Endothelial cell of umbilical vein (primary cell): ENCODE measurements around the gene UST. TPM values are rescaled to one million over a fixed set of nuclear protein-coding genes. Genes with fewer than 3 reads are reported as not detected.

ENCODE experiments used
- BruUV-seq: library from RNA; stranded (reverse); fragments of 400-500 nt; replicated peaks from 2 replicates; lab custom pipeline; 2021; lab: Mats Ljungman, UMichigan
- CTCF ChIA-PET: fragments of 300-600, 350-600 bp; sonication (Branson Sonifier 250); formaldehyde crosslinking; loops from one replicate; lab custom pipeline; 2021; ENCODE audit warnings: antibody characterized with exemption, inconsistent platforms; lab: Charles Lee
- POLR2A ChIA-PET: fragments of 300-600, 350-600 bp; sonication (Branson Sonifier 250); formaldehyde crosslinking; loops from one replicate; lab custom pipeline; 2021; ENCODE audit warnings: antibody characterized with exemption, inconsistent platforms; lab: Charles Lee
- DNase-seq: peaks from one replicate; pipeline ENCODE4 v3.0.0-alpha.2; 2011; ENCODE audit warnings: low read depth, low spot score
- FAIRE-seq: peaks from 2 replicates; lab custom pipeline; 2011; peaks lifted over from hg19 to GRCh38; lab: Jason Lieb, UNC
- H2AFZ ChIP-seq: 2 replicates; pipeline ENCODE4 v1.6.0; 2012; ENCODE audit warnings: low read depth, low read length, control low read depth, inconsistent platforms
- H3K27ac ChIP-seq: 2 replicates; pipeline ENCODE4 v1.5.1; 2011; ENCODE audit warnings: low read depth, mild to moderate bottlenecking, control low read depth, low read length, moderate library complexity; ENCODE audit not compliant: insufficient read depth
- H3K27me3 ChIP-seq, 2 experiments: 2 replicates each; pipeline versions ENCODE4 v1.6.0 to v1.6.1; 2011; ENCODE audit warnings: low read length in 2 of 2, mixed read lengths in 1 of 2; ENCODE audit not compliant: control insufficient read depth in 2 of 2, insufficient read depth in 2 of 2
- H3K36me3 ChIP-seq, 2 experiments: 2 replicates in 1 of 2; 3 replicates in 1 of 2; pipeline ENCODE4 v1.5.1; 2011; ENCODE audit warnings: low read length in 2 of 2, mild to moderate bottlenecking in 1 of 2, moderate library complexity in 1 of 2; ENCODE audit not compliant: control insufficient read depth in 2 of 2, insufficient read depth in 2 of 2; ENCODE audit errors: extremely low read depth in 1 of 2
- H3K4me1 ChIP-seq: 3 replicates; pipeline ENCODE4 v1.5.1; 2011; ENCODE audit warnings: mild to moderate bottlenecking, low read length; ENCODE audit not compliant: control insufficient read depth, insufficient read depth; ENCODE audit errors: extremely low read depth
- H3K4me2 ChIP-seq: 2 replicates; pipeline ENCODE4 v1.6.1; 2011; ENCODE audit warnings: low read length, control low read depth, mixed read lengths; ENCODE audit not compliant: insufficient read depth
- H3K4me3 ChIP-seq, 3 experiments: fragments of 200-600 bp in 1 of 3; sonication (generic), shearing (Covaris generic) in 1 of 3; replicated peaks in 1 of 3; 2 replicates each; pipeline ENCODE4 v1.5.1; 2011 to 2016; ENCODE audit warnings: control low read depth in 3 of 3, low read length in 3 of 3, mild to moderate bottlenecking in 2 of 3, inconsistent platforms in 1 of 3, low read depth in 1 of 3, moderate library complexity in 1 of 3; ENCODE audit not compliant: insufficient read depth in 1 of 3
- H3K79me2 ChIP-seq: 2 replicates; pipeline ENCODE4 v1.6.0; 2012; ENCODE audit warnings: low read length, inconsistent platforms; ENCODE audit not compliant: control insufficient read depth, insufficient read depth
- H3K9ac ChIP-seq: replicated peaks from 2 replicates; pipeline ENCODE3; 2011; ENCODE audit warnings: low read length, control low read depth; ENCODE audit not compliant: insufficient read depth; ENCODE audit errors: extremely low read depth
- H3K9me1 ChIP-seq: replicated peaks from 3 replicates; pipeline ENCODE4 v1.6.0; 2011; ENCODE audit warnings: mild to moderate bottlenecking, low read length; ENCODE audit not compliant: control insufficient read depth, insufficient read depth; ENCODE audit errors: extremely low read depth
- H3K9me3 ChIP-seq: replicated peaks from 2 replicates; pipeline ENCODE4 v1.5.1; 2012; ENCODE audit warnings: low read length, inconsistent platforms; ENCODE audit not compliant: control insufficient read depth, insufficient read depth
- H4K20me1 ChIP-seq: replicated peaks from 2 replicates; pipeline ENCODE3; 2011; ENCODE audit warnings: mild to moderate bottlenecking, low read length; ENCODE audit not compliant: control insufficient read depth, insufficient read depth; ENCODE audit errors: extremely low read depth
- CTCF ChIP-seq, 2 donors: IDR thresholded peaks; 1 replicate in 1 of 2; 2 replicates in 1 of 2; pipeline ENCODE4 v1.5.1; 2011; ENCODE audit warnings: low read length in 2 of 2, mild to moderate bottlenecking in 2 of 2, moderate library complexity in 2 of 2, control low read depth in 1 of 2, inconsistent platforms in 1 of 2, low read depth in 1 of 2; ENCODE audit not compliant: insufficient read depth in 1 of 2; ENCODE audit errors: extremely low read depth in 1 of 2
- EZH2 ChIP-seq: IDR thresholded peaks from 2 replicates; pipeline ENCODE4 v1.6.1; 2012; ENCODE audit warnings: borderline replicate concordance, low read depth, mild to moderate bottlenecking, moderate library complexity, low read length, inconsistent platforms; ENCODE audit not compliant: severe bottlenecking
- FOS ChIP-seq: IDR thresholded peaks from 2 replicates; pipeline ENCODE4 v1.6.1; 2011; ENCODE audit warnings: mild to moderate bottlenecking, low read length, moderate library complexity, borderline replicate concordance; ENCODE audit not compliant: insufficient read depth
- GATA2 ChIP-seq: IDR thresholded peaks from 2 replicates; pipeline ENCODE4 v1.7.0; 2011; ENCODE audit warnings: low read depth, mild to moderate bottlenecking, moderate library complexity, mixed read lengths, low read length; ENCODE audit not compliant: insufficient read length, insufficient read depth
- JUN ChIP-seq: IDR thresholded peaks from 2 replicates; pipeline ENCODE4 v1.6.1; 2011; ENCODE audit warnings: borderline replicate concordance, low read depth; ENCODE audit not compliant: insufficient read length, insufficient read depth
- MAX ChIP-seq: IDR thresholded peaks from 2 replicates; pipeline ENCODE4 v1.6.1; 2011; ENCODE audit not compliant: insufficient read depth, insufficient read length
- MYC ChIP-seq: IDR thresholded peaks from one replicate; pipeline ENCODE4 v1.6.1; 2011; ENCODE audit warnings: mild to moderate bottlenecking, low read depth, low read length
- POLR2A ChIP-seq: IDR thresholded peaks from 2 replicates; pipeline ENCODE4 v1.6.1; 2012; ENCODE audit warnings: low read depth, mild to moderate bottlenecking, control low read depth, low read length
- POLR2AphosphoS5 ChIP-seq: IDR thresholded peaks from 2 replicates; pipeline ENCODE4 v1.6.1; 2012; ENCODE audit warnings: low read depth, mild to moderate bottlenecking, control low read depth, low read length, moderate library complexity; ENCODE audit not compliant: insufficient read depth
- dilution Hi-C: fragments of 300-500 bp; cut with MboI; formaldehyde crosslinking; loops from one replicate; pipeline ENCODE4 v1.15.0; 2019; ENCODE audit warnings: low sequenced_read_pairs; ENCODE audit not compliant: extremely low pct_ligation_motif_present
- intact Hi-C: fragments of 100-400 bp; cut with micrococcal nuclease; formaldehyde crosslinking; loops from one replicate; pipeline ENCODE4 v1.10.0; 2022
- polyA plus RNA-seq, 4 experiments: library from polyadenylated mRNA; depleted of rRNA in 3 of 4; stranded (reverse) in 3 of 4; unstranded in 1 of 4; fragments of >200 nt; gene quantifications; 2 replicates each; pipeline versions ENCODE4 v1.2.1 to v1.2.3, GENCODE V29; 2011 to 2012; ENCODE audit warnings: missing spikeins in 1 of 4
- total RNA-seq: library from RNA; stranded (reverse); gene quantifications from 2 replicates; pipeline ENCODE4 v1.2.3, GENCODE V29; 2021

Gene UST
- total and polyA plus RNA-seq, 2 donors (not counting 3 experiments of a cell fraction or from before 2014, with no cell fraction given), result 0.26 to 0.84 TPM

GRCh38 chr6:149085557-149085938 is 338.7 kb downstream of the UST start:
- Histone ChIP-seq H3K4me1 (no peaks in the 10 kb centered on the region), H3K9ac (no peak overlapping the region), H3K27ac (no peak overlapping the region), H3K9me1 (no peaks in the 10 kb centered on the region), H3K79me2 (no peaks in the 10 kb centered on the region), H3K4me2 (no peak overlapping the region), H3K4me3 (no peak overlapping the region), H3K9me3 (no peaks in the 10 kb centered on the region), H2AFZ (no peak overlapping the region), H3K36me3 (no peaks in the 10 kb centered on the region), H4K20me1 (no peaks in the 10 kb centered on the region), H3K27me3 (peaks cover 18 to 28% of the 10 kb centered on the region in 2 experiments)
- DNase-seq (no peak), FAIRE-seq (no peak)
- dilution Hi-C loops, result no loop called here
- BruUV-seq, result no TSS peak
- POLR2A ChIA-PET, result no interaction called here
- CTCF ChIA-PET, result interaction anchor here (1.0 to 4.3 kb wide), 4 partner anchors 9 to 346 kb away, joined by 3 to 204 read pairs (median 4); no protein-coding TSS in a partner anchor
- intact Hi-C loops, result no loop called here
- TF ChIP-seq MAX (no peak), FOS (no peak), JUN (no peak), POLR2A (no peak), POLR2AphosphoS5 (no peak), CTCF (IDR thresholded peaks at IDR 0.05; ENCODE audit: extremely low read depth in 1 of 2, insufficient read depth in 1 of 2, low read depth in 1 of 2, low read length in 2 of 2) (no peak), MYC (no peak), GATA2 (no peak), EZH2 (no peak)
